Measurements from ENCODE around the gene SLC7A6. TPM values are rescaled to one million over a fixed set of nuclear protein-coding genes. Genes with fewer than 3 reads are reported as not detected.
"Not testable (repeated sequence)": the region's sequence is repeated elsewhere in the genome, so short reads cannot be mapped to it uniquely, and the experiment has no call there.

The SLC7A6 gene
- total and polyA plus RNA-seq, 2 experiments from 2014 or later = 17.3 to 20.9 TPM

- Histone ChIP-seq H3F3A (ENCODE audit: insufficient read depth) (peaks cover 37% of the 10 kb centered on the region), H3K4me2 (ENCODE audit: unreplicated experiment) (no peak overlapping the region), H3K4me3 (no peak overlapping the region), H3K4me1 (ENCODE audit: insufficient read depth) (peaks cover 44% of the 10 kb centered on the region), H3K27me3 (replicated peaks; ENCODE audit: insufficient read depth) (no peaks in the 10 kb centered on the region), H3K9ac (no peak overlapping the region), H3K27ac (no peak overlapping the region; the same call in 1 of the 2 replicates), H2AFZ (no peak overlapping the region), H3K79me2 (ENCODE audit: insufficient read depth) (peaks cover 90% of the 10 kb centered on the region), H3K36me3 (ENCODE audit: low read depth) (peaks cover 21% of the 10 kb centered on the region), H3K9me3 (ENCODE audit: low read depth) (no peaks in the 10 kb centered on the region), H4K20me1 (ENCODE audit: insufficient read depth) (0 out of 2 replicates have a peak, but pooled peaks cover 3% of the 10 kb centered on the region), H3K9me2 (ENCODE audit: insufficient read depth) (no peaks in the 10 kb centered on the region)
- 97 to 98% methylated on average over 12 of the region's 12 CpGs for WGBS, 2 experiments (ENCODE audit: low coverage in 1 of 2, low lambda C conversion rate in 2 of 2, missing lambda C conversion rate in 2 of 2)
- no peak for TF ChIP-seq EZH2 (IDR thresholded peaks at IDR 0.05; ENCODE audit: insufficient read depth, poor library complexity, severe bottlenecking)
- no peak for TF ChIP-seq EZH2phosphoT487 (IDR thresholded peaks at IDR 0.05; ENCODE audit: insufficient read depth, low read depth)
- in situ Hi-C loops (cut with MboI) = no loop called here
- DNase-seq = no peak
Measured at GRCh38 chr16:68286153-68287074, 22.1 kb downstream of the SLC7A6 start.

GRCh38 chr16:68287276-68288251, 23.2 kb downstream of the SLC7A6 start:
- Histone ChIP-seq H3K4me2 (ENCODE audit: unreplicated experiment) (peak overlapping the region; percentile 55), H3K9ac (peak overlapping the region; percentile 59), H3K27ac (peak overlapping the region; percentile 87), H3K4me1 (ENCODE audit: insufficient read depth) (peaks cover 44% of the 10 kb centered on the region), H3F3A (ENCODE audit: insufficient read depth) (peaks cover 37% of the 10 kb centered on the region), H3K9me3 (ENCODE audit: low read depth) (no peaks in the 10 kb centered on the region), H3K36me3 (ENCODE audit: low read depth) (peaks cover 20% of the 10 kb centered on the region), H3K9me2 (ENCODE audit: insufficient read depth) (no peaks in the 10 kb centered on the region), H2AFZ (no peak overlapping the region), H3K4me3 (no peak overlapping the region), H3K27me3 (replicated peaks; ENCODE audit: insufficient read depth) (no peaks in the 10 kb centered on the region), H3K79me2 (ENCODE audit: insufficient read depth) (peaks cover 90% of the 10 kb centered on the region), H4K20me1 (ENCODE audit: insufficient read depth) (0 out of 2 replicates have a peak, but pooled peaks cover 3% of the 10 kb centered on the region)
- DNase-seq = peak; percentile 98
- in situ Hi-C loops (cut with MboI) = no loop called here
- TF ChIP-seq EZH2phosphoT487 (IDR thresholded peaks at IDR 0.05; ENCODE audit: insufficient read depth, low read depth) = no peak
- TF ChIP-seq EZH2 (IDR thresholded peaks at IDR 0.05; ENCODE audit: insufficient read depth, poor library complexity, severe bottlenecking) = no peak
- 70 to 72% methylated on average over 11 of the region's 11 CpGs for WGBS, 2 experiments (ENCODE audit: low coverage in 1 of 2, low lambda C conversion rate in 2 of 2, missing lambda C conversion rate in 2 of 2)

GRCh38 chr16:68288252-68288650, 23.9 kb downstream of the SLC7A6 start:
- TF ChIP-seq EZH2phosphoT487 (IDR thresholded peaks at IDR 0.05; ENCODE audit: insufficient read depth, low read depth) = no peak
- no peak for TF ChIP-seq EZH2 (IDR thresholded peaks at IDR 0.05; ENCODE audit: insufficient read depth, poor library complexity, severe bottlenecking)
- H3K4me3 ChIP-seq = no peak overlapping the region
- peaks cover 90% of the 10 kb centered on the region for H3K79me2 ChIP-seq (ENCODE audit: insufficient read depth)
- H3K9me3 ChIP-seq (ENCODE audit: low read depth) = no peaks in the 10 kb centered on the region
- 58 to 62% methylated on average over 1 of the region's 1 CpG for WGBS, 2 experiments (ENCODE audit: low coverage in 1 of 2, low lambda C conversion rate in 2 of 2, missing lambda C conversion rate in 2 of 2)
- H3K4me2 ChIP-seq (ENCODE audit: unreplicated experiment) = no peak overlapping the region
- H3K9me2 ChIP-seq (ENCODE audit: insufficient read depth) = no peaks in the 10 kb centered on the region
- H3K4me1 ChIP-seq (ENCODE audit: insufficient read depth) = peaks cover 44% of the 10 kb centered on the region
- H2AFZ ChIP-seq = no peak overlapping the region
- no peak overlapping the region for H3K9ac ChIP-seq
- peak overlapping the region; percentile 87 for H3K27ac ChIP-seq
- in situ Hi-C loops (cut with MboI) = no loop called here
- peaks cover 14% of the 10 kb centered on the region for H3K36me3 ChIP-seq (ENCODE audit: low read depth)
- H4K20me1 ChIP-seq (ENCODE audit: insufficient read depth) = 0 out of 2 replicates have a peak, but pooled peaks cover 3% of the 10 kb centered on the region
- H3F3A ChIP-seq (ENCODE audit: insufficient read depth) = peaks cover 37% of the 10 kb centered on the region
- no peak for DNase-seq
- H3K27me3 ChIP-seq (replicated peaks; ENCODE audit: insufficient read depth) = no peaks in the 10 kb centered on the region

GRCh38 chr16:68288796-68289195, 24.5 kb downstream of the SLC7A6 start:
- in situ Hi-C loops (cut with MboI); H2AFZ ChIP-seq; H3K4me2 ChIP-seq (ENCODE audit: unreplicated experiment); H3K27me3 ChIP-seq (replicated peaks; ENCODE audit: insufficient read depth); H3K9me3 ChIP-seq (ENCODE audit: low read depth); DNase-seq; H3K9ac ChIP-seq; H3K4me3 ChIP-seq; H4K20me1 ChIP-seq (ENCODE audit: insufficient read depth); H3K9me2 ChIP-seq (ENCODE audit: insufficient read depth): not testable (repeated sequence)
- WGBS, 2 experiments (ENCODE audit: low coverage in 1 of 2, low lambda C conversion rate in 2 of 2, missing lambda C conversion rate in 2 of 2) = 81 to 87% methylated on average over 7 to 9 of the region's 9 CpGs
- Histone ChIP-seq H3K27ac (peak overlapping the region; percentile 87), H3K4me1 (ENCODE audit: insufficient read depth) (peaks cover 44% of the 10 kb centered on the region), H3K79me2 (ENCODE audit: insufficient read depth) (peaks cover 90% of the 10 kb centered on the region), H3K36me3 (ENCODE audit: low read depth) (peaks cover 18% of the 10 kb centered on the region), H3F3A (ENCODE audit: insufficient read depth) (peaks cover 37% of the 10 kb centered on the region)
